GM18868 (cell line): Measurements from ENCODE around the gene RIPPLY2.

Source experiments
- ATAC-seq: cut with Tn5 transposase; IDR thresholded peaks from one replicate; pipeline ENCODE4 v1.9.1; 2021; ENCODE audit warnings: mild to moderate bottlenecking, moderate library complexity; ENCODE audit not compliant: unreplicated experiment

RIPPLY2 gene

GRCh38 chr6:83859410-83860358 is 6.5 kb downstream of the RIPPLY2 start, which contains the start of gene CYB5R4:
Gene CYB5R4, plus strand, starts transcription at chr6:83859689. Its CDS starts 94 bp downstream, at chr6:83859783.
- ATAC-seq: peak; percentile 98

- ATAC-seq: no peak
Measured at GRCh38 chr6:83860359-83860755, 7.2 kb downstream of the RIPPLY2 start.

- ATAC-seq: no peak
Measured at GRCh38 chr6:83860782-83861495, 7.8 kb downstream of the RIPPLY2 start.

GRCh38 chr6:83862776-83863471 is 9.8 kb downstream of the RIPPLY2 start:
- no peak for ATAC-seq

- ATAC-seq: no peak
Measured at GRCh38 chr6:83867043-83867442, 13.9 kb downstream of the RIPPLY2 start.

- no peak for ATAC-seq
Measured at GRCh38 chr6:83867527-83868161, 14.5 kb downstream of the RIPPLY2 start.

- ATAC-seq: no peak
Measured at GRCh38 chr6:83868639-83869038, 15.5 kb downstream of the RIPPLY2 start.

- no peak for ATAC-seq
Measured at GRCh38 chr6:83870649-83871048, 17.5 kb downstream of the RIPPLY2 start.

- peak; percentile 45 for ATAC-seq
Measured at GRCh38 chr6:83872386-83873118, 19.4 kb downstream of the RIPPLY2 start.

- ATAC-seq: no peak
Measured at GRCh38 chr6:83873869-83874268, 20.7 kb downstream of the RIPPLY2 start.

- no peak for ATAC-seq
Measured at GRCh38 chr6:83875843-83876242, 22.7 kb downstream of the RIPPLY2 start.

- ATAC-seq: no peak
Measured at GRCh38 chr6:83878902-83879644, 25.9 kb downstream of the RIPPLY2 start.

GRCh38 chr6:83879746-83880145 is 26.6 kb downstream of the RIPPLY2 start:
- no peak for ATAC-seq

- no peak for ATAC-seq
Measured at GRCh38 chr6:83883240-83883639, 30.1 kb downstream of the RIPPLY2 start.

- ATAC-seq: peak; percentile 85
Measured at GRCh38 chr6:83884523-83884922, 31.4 kb downstream of the RIPPLY2 start.

- ATAC-seq: peak; percentile 57
Measured at GRCh38 chr6:83885984-83886383, 32.8 kb downstream of the RIPPLY2 start.

GRCh38 chr6:83889621-83890020 is 36.5 kb downstream of the RIPPLY2 start:
- no peak for ATAC-seq

- no peak for ATAC-seq
Measured at GRCh38 chr6:83890520-83890919, 37.4 kb downstream of the RIPPLY2 start.

- no peak for ATAC-seq
Measured at GRCh38 chr6:83891586-83891985, 38.4 kb downstream of the RIPPLY2 start.
